ENCODE measurements around the gene ACTN1. TPM values are rescaled to one million over a fixed set of nuclear protein-coding genes. Genes with fewer than 3 reads are reported as not detected.
"Not testable (repeated sequence)": the region's sequence is repeated elsewhere in the genome, so short reads cannot be mapped to it uniquely, and the experiment has no call there.

Gene ACTN1
- polyA plus RNA-seq, 1 of the 3 experiments (the other 2 are of a cell fraction), result 319 TPM

DNA sequence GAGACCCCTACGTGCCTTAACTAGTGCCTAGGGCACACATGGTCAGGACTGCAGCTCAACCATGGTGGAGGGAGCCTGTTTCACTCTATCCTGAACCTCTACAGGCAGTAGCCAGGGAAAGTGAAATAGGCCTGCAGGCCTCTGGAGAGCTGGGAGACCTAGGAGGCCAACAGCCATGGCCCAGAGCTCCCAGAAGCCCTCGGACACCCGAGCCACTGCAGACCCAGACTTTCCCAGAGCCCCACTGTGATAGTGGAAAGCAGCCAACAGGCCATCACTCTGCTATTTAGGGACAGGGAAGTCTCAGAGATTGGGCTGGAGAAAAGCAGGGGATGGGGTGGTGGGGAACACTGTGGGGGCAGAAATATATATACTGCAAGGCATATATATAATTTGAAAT is 129.7 kb downstream of the ACTN1 start (continued):
- TF ChIP-seq, protein P1, sequence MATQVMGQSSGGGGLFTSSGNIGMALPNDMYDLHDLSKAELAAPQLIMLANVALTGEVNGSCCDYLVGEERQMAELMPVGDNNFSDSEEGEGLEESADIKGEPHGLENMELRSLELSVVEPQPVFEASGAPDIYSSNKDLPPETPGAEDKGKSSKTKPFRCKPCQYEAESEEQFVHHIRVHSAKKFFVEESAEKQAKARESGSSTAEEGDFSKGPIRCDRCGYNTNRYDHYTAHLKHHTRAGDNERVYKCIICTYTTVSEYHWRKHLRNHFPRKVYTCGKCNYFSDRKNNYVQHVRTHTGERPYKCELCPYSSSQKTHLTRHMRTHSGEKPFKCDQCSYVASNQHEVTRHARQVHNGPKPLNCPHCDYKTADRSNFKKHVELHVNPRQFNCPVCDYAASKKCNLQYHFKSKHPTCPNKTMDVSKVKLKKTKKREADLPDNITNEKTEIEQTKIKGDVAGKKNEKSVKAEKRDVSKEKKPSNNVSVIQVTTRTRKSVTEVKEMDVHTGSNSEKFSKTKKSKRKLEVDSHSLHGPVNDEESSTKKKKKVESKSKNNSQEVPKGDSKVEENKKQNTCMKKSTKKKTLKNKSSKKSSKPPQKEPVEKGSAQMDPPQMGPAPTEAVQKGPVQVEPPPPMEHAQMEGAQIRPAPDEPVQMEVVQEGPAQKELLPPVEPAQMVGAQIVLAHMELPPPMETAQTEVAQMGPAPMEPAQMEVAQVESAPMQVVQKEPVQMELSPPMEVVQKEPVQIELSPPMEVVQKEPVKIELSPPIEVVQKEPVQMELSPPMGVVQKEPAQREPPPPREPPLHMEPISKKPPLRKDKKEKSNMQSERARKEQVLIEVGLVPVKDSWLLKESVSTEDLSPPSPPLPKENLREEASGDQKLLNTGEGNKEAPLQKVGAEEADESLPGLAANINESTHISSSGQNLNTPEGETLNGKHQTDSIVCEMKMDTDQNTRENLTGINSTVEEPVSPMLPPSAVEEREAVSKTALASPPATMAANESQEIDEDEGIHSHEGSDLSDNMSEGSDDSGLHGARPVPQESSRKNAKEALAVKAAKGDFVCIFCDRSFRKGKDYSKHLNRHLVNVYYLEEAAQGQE (IDR thresholded peaks at IDR 0.05; ENCODE audit: low read depth, low read length), result no peak
- no peak for TF ChIP-seq RXRA (IDR thresholded peaks at IDR 0.05; ENCODE audit: borderline replicate concordance, low read depth)
- TF ChIP-seq NRF1 (IDR thresholded peaks at IDR 0.05; ENCODE audit: low read depth, low read length), result no peak
- no peak for TF ChIP-seq CHD2 (IDR thresholded peaks at IDR 0.05; ENCODE audit: low read length, partially characterized antibody)
- no peak for TF ChIP-seq GABPA (IDR thresholded peaks at IDR 0.05; ENCODE audit: low read depth)
- TF ChIP-seq JUND (IDR thresholded peaks at IDR 0.05), result no peak
- TF ChIP-seq ELF1 (IDR thresholded peaks at IDR 0.05), result no peak
- no peak for TF ChIP-seq MXI1 (IDR thresholded peaks at IDR 0.05; ENCODE audit: low read depth, low read length)
- TF ChIP-seq, protein P2, sequence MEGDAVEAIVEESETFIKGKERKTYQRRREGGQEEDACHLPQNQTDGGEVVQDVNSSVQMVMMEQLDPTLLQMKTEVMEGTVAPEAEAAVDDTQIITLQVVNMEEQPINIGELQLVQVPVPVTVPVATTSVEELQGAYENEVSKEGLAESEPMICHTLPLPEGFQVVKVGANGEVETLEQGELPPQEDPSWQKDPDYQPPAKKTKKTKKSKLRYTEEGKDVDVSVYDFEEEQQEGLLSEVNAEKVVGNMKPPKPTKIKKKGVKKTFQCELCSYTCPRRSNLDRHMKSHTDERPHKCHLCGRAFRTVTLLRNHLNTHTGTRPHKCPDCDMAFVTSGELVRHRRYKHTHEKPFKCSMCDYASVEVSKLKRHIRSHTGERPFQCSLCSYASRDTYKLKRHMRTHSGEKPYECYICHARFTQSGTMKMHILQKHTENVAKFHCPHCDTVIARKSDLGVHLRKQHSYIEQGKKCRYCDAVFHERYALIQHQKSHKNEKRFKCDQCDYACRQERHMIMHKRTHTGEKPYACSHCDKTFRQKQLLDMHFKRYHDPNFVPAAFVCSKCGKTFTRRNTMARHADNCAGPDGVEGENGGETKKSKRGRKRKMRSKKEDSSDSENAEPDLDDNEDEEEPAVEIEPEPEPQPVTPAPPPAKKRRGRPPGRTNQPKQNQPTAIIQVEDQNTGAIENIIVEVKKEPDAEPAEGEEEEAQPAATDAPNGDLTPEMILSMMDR (IDR thresholded peaks at IDR 0.05), result no peak
- no peak for TF ChIP-seq GATA2 (CRISPR knock-in tag; IDR thresholded peaks at IDR 0.05)

DNA sequence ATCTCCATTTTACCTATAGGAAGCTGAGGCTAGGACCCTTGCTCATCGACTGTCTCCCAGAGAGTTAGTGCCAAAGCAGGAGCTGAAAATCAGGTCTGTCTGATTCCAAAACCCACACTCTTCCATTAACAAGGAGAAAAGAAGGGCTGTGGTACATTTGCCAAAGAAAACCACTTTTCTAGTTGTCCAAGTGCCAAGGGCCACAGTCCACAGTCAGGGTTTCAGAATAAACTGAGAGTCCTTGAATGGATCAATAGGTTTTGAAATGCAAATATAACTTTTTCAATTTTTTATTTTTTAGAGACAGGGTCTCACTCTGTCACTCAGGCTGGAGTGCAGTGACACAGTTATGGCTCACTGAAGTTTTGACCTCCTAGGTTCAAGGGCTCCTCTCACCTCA is 130.8 kb downstream of the ACTN1 start:
- 3% methylated on average over 1 of the region's 1 CpG for WGBS (ENCODE audit: low lambda C conversion rate)
- Histone ChIP-seq H3K79me2 (ENCODE audit: insufficient read depth) (no peaks in the 10 kb centered on the region), H3K9me2 (no peaks in the 10 kb centered on the region), H3K4me1 (ENCODE audit: control insufficient read depth in 1 of 2, insufficient read depth in 2 of 2, low read depth in 1 of 2, low read length in 1 of 2) (peaks cover 0 to 8% of the 10 kb centered on the region in 2 experiments; a peak in 1 of 4 replicates), H3K36me3 (replicated peaks in 1 of 2; ENCODE audit: control insufficient read depth in 1 of 2, insufficient read depth in 2 of 2, low read length in 1 of 2) (peaks cover 0 to 7% of the 10 kb centered on the region in 2 experiments), H3K27ac (ENCODE audit: low read depth in 2 of 2, low read length in 1 of 2) (no peak overlapping the region), H3K4me2 (no peak overlapping the region), H3K4me3 (ENCODE audit: low read depth in 2 of 2, low read length in 1 of 2) (no peak overlapping the region), H3F3A (replicated peaks; ENCODE audit: insufficient read depth) (peaks cover 9% of the 10 kb centered on the region), H4K20me1 (ENCODE audit: insufficient read depth) (no peaks in the 10 kb centered on the region), H3K27me3 (ENCODE audit: insufficient read depth) (no peaks in the 10 kb centered on the region), H2AFZ (ENCODE audit: low read depth) (no peak overlapping the region), H3K9ac (no peak overlapping the region), H3K9me3 (0 out of 2 replicates have a peak, but pooled peaks cover 3% of the 10 kb centered on the region)
- TF ChIP-seq ELF1 (IDR thresholded peaks at IDR 0.05) (no peak), MEF2A (IDR thresholded peaks at IDR 0.05; ENCODE audit: borderline replicate concordance, low read depth) (no peak), EP300 (IDR thresholded peaks at IDR 0.05; ENCODE audit: borderline replicate concordance in 1 of 2, low read depth in 1 of 2, low read length in 1 of 2) (no peak), YY1 (IDR thresholded peaks at IDR 0.05; ENCODE audit: low read depth) (no peak), CHD2 (IDR thresholded peaks at IDR 0.05; ENCODE audit: low read length, partially characterized antibody) (no peak), RFX5 (IDR thresholded peaks at IDR 0.05; ENCODE audit: low read length) (no peak), FOSL2 (IDR thresholded peaks at IDR 0.05; ENCODE audit: borderline replicate concordance, low read depth) (no peak)
- CTCF ChIA-PET, result interaction anchor here (1.4 to 2.2 kb wide), 2 partner anchors 15 to 31 kb away, joined by 10 to 13 read pairs; no protein-coding TSS in a partner anchor
- no peak for DNase-seq
- POLR2A ChIA-PET, result no interaction called here

DNA sequence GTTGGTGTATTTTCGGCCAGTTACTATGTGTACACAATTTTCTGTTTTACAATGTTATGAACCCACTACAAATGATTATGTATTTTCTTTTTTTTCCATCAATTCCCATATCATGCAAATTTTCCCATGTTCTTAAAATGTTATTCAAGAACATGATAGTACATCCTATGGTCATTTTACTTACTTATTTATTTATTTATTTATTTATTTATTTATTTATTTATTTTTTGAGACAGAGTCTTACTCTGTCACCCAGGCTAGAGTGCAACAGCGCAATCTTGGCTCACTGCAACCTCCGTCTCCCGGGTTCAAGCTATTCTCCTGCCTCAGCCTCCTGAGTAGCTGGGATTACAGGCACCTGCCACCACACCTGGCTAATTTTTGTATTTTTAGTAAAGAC is 131.5 kb downstream of the ACTN1 start:
- H3F3A ChIP-seq (replicated peaks; ENCODE audit: insufficient read depth); H3K9me3 ChIP-seq; H3K9ac ChIP-seq; DNase-seq; H3K36me3 ChIP-seq (replicated peaks in 1 of 2; ENCODE audit: control insufficient read depth in 1 of 2, insufficient read depth in 2 of 2, low read length in 1 of 2); POLR2A ChIA-PET; H3K27me3 ChIP-seq (ENCODE audit: insufficient read depth); H3K27ac ChIP-seq (ENCODE audit: low read depth in 2 of 2, low read length in 1 of 2); H4K20me1 ChIP-seq (ENCODE audit: insufficient read depth); CTCF ChIA-PET; H3K79me2 ChIP-seq (ENCODE audit: insufficient read depth); H3K4me3 ChIP-seq (ENCODE audit: low read depth in 2 of 2, low read length in 1 of 2); H3K4me1 ChIP-seq (ENCODE audit: control insufficient read depth in 1 of 2, insufficient read depth in 2 of 2, low read depth in 1 of 2, low read length in 1 of 2); H3K9me2 ChIP-seq; H2AFZ ChIP-seq (ENCODE audit: low read depth); H3K4me2 ChIP-seq: not testable (repeated sequence)
- WGBS (ENCODE audit: low lambda C conversion rate), result 69% methylated on average over 4 of the region's 4 CpGs
